ENCODE data around the gene NHERF2.
"Not testable (repeated sequence)": the region's sequence is repeated elsewhere in the genome, so short reads cannot be mapped to it uniquely, and the experiment has no call there.

NHERF2 gene

DNA sequence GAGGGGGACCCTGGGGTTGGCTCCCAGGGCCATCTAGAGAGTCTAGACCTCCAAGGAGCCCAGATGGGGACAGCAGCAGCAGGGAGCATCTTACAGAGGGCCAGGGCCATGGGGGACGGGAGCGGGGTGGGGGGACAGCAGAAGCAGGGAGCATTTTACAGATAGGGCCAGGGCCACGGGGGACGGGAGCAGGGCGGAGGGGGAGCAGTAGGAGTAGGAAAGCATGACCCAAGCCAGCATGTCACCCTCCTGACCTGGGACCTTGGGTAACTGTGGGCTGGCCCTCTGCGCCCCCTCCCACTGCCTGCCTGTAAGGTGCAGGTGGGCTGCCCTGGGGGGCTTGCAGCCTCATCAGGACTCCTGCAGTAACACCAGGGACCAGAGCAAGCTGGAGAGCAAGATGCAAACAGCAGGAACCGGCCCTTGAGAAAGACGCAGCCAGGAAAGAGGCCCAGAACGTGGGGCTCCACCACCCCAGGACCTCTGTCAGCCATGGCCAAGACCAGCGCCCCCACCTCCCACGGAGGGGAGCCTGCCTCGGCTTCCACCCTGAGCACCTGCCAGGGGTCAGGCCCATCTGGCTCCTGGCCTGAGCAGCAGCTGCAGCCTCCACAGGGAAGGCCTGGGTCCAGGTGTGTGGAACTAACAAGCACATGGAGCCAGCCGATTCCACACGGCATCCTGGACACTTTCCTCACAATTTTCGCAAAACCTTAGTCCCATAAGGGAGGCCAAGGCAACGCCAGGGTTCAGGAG is 19.4 kb upstream of the NHERF2 start:
- DNase-seq = peak; percentile 25

DNA sequence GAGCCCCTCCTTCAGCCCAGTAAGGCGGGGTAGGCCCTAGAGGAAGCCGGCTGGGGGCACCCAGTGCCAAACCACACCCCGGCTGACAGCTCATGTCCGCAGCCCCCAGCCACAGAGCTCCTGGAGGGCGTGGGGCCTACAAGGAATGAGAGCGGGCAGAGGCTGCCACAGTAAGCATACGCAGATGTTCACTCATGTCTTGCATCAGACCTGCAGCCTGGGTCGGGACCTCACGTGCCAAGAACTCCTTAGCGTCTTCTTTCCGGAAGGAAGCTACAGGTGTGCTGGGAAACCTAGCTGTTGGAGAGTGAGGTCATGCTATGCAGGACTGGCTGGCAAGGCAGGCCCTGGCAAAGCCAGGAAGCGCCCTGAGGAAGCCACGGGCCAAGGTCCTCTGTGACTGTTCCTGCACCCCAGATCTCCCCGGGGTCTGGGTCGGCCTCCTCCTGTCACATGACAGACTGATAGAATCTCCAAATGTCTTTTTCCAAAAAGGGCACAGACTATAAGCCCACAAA is 18.6 kb upstream of the NHERF2 start:
- DNase-seq = peak; percentile 88

DNA sequence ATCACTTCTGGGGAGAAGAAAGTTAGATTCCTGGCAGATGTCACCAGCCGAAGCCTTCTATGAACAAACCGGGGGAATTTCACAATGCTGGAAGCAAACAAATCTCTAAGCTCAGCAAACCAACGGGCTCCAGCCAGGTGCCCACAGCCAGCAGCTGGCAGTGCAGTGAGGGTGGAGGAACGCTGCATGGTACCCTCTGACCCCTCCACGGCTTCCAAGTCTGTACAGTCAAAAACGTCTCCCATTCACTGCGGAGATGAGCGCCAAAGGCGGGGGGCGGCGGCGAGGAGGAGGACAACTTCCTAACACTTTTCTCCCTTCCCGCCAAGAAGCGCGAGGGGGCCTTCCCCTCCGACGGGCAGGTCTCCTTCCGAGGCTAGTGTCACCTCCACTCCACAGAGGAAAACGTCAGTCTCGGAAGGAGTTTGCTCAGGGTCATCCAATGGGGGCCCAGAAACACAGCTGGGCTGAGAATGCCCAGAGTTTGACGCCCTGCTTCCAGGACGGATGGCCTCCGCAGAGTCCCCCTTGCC is 18.0 kb upstream of the NHERF2 start:
- peak; percentile 62 for DNase-seq

DNA sequence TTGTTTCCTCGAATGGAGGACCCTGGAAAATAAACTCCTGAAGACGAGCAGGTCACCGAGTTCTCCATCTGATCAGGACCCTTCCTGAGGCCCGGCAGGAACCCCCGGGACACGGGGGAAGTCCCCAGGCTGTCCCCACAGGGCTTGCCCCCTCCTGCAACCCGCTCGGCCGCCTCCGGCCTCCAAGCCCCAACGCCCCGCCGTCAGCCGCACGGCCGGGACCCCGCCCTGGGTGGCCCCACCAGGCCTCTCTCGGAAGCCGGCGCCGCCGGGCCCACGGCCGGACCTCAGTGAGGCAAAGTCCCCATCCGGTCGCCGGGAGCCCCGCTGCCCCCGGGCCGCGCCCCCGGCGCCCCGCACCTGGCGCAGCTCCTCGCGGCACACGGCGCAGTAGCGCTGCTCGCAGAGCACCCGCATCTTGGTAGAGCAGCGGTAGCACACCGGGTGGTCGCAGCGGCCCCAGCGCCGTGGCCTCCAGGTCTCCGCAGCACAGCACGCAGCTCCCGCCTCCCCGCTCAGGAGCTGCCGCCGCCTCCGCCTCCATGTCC is 17.5 kb upstream of the NHERF2 start:
- DNase-seq = peak; percentile 64

DNA sequence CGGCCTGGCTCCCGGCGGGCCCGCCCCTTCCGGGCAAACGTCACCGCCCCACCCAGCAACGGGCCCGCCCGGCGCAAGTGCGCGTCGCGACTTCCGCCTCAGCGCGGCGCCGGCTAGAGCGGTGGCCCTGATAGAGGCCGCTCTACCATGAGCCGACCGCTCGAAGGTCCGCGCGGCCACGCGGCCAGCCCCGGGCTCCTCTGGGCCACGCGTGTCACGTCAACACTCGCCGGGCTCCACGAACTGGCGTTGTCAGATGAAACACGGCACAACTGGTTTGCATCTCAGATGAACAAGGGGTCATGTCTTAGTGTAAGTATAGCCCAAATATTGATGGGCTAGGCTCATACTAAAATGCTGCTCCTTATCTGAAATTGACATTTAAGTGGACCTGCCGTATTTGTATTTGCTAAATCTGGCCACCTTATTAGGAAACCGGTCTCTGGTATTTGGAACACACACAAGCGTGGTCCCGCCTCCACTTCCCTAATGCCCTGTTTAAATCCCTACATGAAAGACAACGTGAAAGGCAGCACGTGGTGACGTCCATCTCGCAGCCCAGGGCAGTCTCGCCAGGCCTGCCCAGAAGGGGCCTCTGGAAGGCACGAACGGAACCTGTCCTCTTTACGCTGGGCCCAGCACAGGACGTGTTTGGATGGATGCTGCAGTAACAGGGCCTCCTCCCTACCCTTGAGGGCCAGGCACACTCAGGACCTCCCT is 16.8 kb upstream of the NHERF2 start, which contains the start of gene ZNF598:
Gene ZNF598, minus strand, starts transcription at position 31 of the 720 bp plus-strand sequence.
- peak; percentile 95 for DNase-seq

DNA sequence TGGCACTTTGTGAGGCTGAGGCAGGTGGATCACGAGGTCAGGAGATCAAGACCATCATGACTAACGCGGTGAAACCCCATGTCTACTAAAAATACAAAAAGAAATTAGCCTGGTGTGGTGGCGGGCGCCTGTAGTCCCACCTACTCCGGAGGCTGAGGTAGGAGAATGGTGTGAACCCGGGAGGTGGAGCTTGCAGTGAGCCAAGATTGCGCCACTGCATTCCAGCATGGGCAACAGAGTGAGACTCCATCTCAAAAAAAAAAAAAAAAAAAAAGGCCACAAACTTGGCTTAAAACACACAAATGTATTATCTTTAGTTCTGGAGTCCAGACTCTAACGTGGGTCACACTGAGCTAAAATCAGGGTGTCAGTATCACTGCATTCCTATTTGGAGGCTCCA is 15.0 kb upstream of the NHERF2 start:
- DNase-seq = not testable (repeated sequence)

DNA sequence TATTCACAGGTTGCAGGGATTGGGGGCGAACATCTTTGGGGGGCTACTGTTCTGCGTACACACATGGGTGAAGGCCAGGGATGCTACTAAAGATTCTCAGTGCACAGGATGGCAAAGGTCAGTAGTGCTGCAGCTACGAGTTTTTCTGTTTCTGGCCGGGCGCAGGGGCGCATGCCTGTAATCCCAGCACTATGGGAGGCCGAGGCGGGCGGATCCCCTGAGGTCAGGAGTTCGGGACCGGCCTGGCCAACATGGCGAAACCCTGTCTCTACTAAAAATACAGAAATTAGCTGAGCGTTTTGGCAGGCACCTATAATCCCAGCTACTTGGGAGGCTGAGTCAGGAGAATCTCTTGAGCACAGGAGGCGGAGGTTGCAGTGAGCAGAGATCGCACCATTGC is 13.2 kb upstream of the NHERF2 start:
- DNase-seq = no peak

DNA sequence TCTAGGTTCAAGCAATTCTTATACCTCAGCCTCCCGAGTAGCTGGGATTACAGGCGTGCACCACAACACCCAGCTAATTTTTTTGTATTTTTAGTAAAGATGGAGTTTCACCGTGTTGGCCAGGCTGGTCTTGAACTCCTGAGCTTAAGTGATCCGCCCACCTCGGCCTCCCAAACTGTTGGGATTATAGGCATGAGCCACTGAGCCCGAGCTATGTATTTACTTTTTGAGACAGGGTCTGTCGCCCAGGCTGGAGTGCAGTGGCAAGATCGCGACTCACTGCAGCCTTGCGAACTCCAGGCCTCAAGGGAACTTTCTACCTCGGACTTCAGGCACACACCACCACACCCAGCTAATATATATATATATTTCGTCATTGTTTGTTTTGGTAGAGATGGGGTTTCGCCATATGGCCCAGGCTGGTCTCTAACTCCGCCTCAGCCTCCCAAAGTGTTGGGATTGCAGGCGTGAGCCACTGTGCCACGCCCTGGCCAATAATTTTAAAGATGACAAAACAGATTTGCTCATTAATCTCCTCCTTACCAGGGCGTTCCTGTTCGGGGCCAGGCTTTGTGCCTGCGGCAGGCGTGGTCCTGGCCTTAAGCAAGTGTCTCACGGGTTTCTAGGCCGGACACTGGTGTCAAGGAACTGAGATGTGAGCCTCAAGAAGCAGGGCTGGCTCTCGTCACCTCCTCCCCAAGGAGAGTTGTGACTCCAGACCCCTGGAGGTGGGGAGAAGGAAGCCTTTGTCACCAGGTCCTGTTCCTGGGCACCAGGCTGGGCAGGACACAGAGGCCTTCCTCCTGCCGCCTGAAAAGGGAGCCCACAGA is 11.4 kb upstream of the NHERF2 start:
- DNase-seq = no peak

DNA sequence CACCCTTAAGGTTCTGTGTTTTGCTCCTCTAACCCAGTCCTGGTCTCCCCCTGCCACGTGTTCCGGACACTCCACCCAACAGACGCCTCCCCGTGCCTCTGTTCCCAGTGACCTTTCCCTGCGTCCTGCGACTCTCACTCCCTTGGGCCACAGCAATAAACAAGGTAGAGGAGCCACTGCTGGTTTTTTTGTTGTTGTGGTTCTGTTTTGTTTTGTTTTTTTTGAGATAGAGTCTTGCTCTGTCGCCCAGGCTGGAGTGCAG is 10.8 kb upstream of the NHERF2 start:
- DNase-seq = no peak

DNA sequence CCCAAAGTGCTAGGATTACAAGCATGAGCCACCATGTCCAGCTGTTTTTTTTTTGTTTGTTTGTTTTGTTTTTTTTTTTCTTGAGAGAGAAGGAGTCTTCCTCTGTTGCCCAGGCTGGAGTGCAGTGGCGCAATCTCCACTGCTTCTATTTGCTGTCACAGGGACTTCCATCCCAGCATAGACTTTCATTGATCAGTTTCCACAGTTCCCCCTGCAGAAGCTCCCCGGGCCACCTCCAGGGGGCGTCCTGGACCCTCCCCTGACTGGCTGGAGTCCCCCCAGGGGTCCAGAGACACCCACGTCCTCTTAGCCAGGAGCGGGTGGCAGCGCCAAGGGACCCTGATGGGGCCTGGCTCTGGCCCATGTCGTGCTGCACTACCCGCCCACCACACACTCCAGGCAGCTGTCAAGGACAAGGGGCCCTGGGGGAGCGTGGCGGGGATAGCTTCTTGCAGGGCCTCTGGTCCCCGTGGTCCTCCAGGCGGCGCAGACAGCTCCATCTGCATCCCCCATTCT is 10.2 kb upstream of the NHERF2 start:
- no peak for DNase-seq

DNA sequence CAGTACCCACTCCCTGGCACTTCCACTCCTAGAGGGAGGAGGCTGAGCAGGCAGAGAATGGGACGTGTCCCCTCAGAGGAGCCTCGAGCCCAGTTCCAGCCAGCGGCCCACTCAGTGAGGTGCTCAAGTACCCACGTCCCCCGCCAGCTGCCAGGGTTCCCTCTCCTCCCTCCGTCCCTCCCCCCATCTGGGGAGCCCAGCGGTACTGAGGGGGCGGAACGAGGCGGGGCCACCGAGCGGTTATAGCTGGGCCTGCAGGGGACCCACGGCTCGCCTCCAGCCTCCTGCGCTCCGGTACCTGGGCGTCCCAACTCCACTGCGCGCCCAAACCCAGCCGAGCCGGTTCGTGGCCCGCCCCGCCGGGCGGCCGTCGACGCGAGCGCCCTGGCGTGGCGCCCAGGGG is 7.2 kb upstream of the NHERF2 start, which contains the start of gene NPW:
Gene NPW, plus strand, starts transcription at position 268 of the 403 bp plus-strand sequence.
- peak; percentile 49 for DNase-seq

DNA sequence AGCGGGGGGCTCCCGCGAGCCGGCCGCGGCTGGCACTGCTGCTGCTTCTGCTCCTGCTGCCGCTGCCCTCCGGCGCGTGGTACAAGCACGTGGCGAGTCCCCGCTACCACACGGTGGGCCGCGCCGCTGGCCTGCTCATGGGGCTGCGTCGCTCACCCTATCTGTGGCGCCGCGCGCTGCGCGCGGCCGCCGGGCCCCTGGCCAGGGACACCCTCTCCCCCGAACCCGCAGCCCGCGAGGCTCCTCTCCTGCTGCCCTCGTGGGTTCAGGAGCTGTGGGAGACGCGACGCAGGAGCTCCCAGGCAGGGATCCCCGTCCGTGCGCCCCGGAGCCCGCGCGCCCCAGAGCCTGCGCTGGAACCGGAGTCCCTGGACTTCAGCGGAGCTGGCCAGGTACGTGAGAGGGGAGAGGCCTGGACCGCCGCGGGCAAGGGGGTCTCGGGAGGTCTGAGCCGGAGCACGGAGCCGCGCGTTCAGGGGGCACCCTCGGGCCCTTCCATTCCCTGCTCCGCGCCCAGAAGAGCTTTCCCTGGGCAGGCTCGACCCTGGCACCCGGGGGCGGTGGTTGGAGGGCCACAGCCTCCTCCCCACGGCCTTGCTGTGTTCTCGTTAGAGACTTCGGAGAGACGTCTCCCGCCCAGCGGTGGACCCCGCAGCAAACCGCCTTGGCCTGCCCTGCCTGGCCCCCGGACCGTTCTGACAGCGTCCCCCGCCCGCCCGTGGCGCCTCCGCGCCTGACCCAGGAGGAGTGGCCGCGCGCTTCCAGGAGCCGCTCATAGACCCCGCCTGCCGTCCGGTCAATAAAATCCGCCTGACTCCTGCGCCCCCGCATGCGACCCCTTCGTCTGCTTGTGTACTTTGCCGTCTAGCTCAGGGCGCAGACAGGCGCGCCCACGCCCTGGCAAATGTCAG is 6.5 kb upstream of the NHERF2 start:
- peak; percentile 52 for DNase-seq

DNA sequence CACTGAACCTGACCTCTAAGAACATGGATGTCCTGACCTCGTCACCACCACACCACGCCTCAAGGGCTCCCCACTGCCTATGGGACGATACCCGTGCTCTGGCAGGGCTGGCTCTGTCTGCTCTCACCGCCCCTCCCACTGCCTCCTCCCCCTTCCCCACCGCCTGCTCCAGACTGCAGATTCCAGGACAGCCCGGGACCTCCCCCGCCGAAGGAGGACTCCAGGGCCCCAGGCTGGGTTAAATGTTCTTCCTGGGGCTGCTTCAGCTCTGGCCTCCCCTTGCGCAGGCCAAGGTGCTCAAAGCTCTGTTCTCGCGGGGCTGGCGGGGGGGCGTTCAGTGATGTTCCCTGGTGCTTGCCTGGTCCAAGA is 4.0 kb upstream of the NHERF2 start:
- DNase-seq = peak; percentile 68

DNA sequence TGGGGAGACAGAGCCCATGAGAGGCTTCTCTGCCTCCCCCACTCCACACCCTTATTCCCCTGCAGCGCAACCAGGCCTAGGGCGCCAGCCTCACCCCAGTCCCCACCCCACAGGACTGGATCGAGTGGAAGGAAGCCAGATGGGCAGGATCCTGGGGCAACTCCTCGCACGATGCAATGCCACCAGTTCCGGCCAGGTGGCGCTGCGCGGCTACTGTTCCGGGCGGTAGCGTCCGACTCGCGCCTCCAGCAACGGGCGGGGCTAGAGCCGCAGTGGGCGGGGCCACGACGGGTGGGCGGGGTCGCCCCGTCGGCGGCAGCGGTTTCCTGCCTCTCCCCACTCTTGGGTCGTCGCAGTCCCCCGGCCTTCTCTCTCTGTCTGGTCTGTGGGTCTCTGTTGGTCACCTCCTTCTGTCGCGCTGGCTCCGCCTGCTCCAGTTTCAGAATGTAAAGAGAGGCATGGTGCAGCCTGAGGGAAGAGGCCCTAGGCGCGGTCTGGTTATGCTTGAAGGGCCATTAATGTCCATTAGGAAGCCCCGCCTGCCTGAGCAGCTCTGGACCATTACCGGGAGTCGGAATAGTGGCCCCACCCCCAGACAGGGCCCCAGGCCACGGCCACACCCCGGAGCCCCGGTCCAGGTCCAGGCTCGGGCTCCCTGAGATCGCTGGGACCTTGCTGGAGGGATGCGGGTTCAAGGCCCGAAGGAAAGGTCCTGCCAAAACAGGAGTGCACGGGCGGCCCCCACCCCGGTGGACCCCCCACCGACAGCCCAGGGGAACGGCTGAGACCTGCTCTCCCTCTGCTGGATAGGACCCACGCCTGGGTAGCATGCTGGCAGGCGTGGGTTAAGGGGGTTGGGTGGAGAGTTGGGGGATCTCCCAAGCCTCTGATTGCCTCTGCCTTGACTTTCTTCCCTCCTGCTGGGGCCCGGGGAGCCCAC is 3.3 kb upstream of the NHERF2 start:
- peak; percentile 92 for DNase-seq

DNA sequence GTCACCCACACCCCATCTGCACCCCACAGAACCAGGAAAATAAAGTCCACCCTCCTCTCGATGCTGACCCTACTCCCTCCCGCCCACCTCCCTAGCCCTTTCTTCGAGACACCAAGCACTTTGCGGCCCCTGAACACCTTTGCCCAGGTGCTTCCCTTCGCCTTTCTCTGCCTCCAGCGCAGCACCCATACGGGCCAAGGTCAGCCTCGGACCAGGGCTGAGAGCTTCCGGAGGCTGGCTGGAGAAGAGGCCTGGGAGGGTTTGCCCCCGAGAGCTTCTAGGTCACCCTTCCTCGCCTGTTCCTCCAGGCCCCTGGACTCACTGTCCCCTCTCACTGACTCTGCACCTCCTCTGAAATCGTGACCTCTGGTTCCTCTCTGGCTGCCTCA is 2.7 kb upstream of the NHERF2 start:
- no peak for DNase-seq

DNA sequence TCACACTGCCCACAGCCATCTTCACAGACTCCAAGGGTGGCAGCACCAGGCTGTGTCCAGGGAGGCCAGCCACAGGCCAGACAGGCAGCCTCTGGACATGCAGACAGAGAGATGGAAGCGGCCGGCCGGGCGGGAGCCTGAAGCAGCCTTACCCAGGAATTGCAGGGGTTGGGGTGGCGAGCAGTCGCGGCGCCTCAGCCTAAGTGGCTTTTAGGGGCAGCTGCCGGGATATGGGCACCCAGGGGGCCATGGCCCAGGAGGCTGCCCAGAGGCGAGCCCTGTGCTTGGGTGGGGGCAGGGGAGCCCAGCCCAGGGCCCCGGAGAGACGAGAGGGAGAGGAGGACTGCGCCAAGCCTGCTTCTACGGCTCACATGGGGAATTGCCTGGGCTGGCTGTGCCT is 1.5 kb upstream of the NHERF2 start:
- DNase-seq = no peak

DNA sequence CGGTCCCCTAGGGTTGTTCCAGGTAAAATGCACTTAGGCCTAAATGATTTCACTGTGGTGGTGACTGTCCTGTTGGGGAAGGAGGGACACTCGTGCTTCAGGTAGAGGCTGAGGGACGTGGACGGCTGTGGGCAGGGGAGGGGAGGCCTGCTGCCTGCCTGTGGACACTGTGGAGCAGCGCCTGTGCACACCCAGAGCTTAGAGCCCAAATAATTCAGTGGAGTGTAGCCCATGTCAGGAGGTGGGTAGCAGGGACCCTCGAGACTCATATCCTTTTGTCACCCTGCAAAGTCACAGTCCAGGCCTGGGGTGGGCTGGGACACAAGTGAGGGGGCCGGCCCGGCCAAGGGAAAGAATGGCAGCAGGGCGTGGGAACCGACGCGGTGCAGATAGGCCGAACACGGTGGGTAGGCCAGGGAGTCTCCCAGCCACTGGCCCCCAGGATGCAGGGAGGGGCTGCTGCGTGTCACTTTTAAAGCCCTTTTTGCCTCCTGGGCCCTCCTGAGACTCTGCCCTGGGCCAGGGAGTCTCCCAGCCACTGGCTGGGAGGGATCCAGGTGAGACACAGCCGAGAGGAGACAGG is 733 bp upstream of the NHERF2 start:
- no peak for DNase-seq

DNA sequence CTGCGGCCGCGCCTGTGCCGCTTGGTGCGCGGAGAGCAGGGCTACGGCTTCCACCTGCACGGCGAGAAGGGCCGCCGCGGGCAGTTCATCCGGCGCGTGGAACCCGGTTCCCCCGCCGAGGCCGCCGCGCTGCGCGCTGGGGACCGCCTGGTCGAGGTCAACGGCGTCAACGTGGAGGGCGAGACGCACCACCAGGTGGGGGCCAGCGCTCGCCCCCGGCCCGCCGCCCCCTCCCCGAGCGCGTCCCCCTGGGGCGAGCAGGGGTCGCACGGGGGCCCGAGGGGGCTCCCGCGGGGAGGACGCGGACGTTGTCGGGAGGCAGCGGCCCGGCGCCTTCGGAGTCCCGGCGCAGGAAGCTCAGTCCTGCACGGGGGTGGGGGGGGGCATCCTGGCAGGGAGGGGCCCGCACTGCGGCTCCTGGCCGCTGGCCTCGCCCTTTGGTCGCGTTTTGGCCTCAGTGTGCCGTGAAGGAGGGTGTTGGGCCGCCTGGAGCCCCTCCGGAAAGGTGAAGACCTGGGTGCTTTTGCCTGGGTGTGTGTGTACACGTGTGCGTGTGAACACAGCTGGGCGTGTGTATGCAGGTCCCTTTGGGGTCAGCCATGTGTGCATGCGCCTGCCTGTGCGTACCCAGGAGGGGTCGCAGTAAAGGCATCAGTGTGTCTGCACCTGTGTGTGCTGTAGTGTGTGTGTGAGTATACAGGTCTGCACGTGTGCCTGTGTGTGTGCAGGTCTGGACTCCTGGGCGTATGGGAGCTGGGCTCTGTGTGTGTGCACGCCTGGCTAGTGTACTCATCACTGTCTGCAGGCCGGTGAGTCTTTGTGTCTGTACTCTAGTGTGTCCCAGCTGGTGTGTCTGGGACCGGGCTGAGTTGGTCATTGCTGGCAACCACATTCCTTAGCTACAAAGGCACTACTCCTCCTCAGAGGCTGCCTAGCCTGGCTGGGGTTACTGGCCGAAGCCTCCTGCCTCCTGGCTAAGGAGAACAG is 615 bp downstream of the NHERF2 start:
- DNase-seq = peak; percentile 65

DNA sequence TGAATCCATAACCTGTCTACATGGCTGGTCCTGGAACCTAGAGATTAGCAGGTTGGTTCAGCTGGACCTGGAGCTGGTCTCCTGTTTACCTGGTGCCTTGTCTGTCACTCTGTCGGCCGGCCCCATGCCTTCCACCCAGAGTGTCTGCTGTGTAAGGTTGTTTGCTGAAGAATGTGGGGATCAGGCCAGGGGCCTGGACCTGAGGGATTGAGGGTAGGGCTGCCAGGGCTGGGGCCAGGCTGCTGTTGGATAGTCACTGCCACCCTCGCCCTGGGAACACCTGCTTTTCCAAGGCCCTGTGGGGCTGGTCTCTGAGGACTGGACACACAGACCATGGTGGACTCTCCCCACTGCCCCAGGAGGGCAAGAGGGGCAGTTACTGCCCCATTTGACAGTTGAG is 1.4 kb downstream of the NHERF2 start:
- DNase-seq = no peak

All from DMS53 (cell line).